Anterior cingulate cortex (tissue), 58 donors: ENCODE measurements around the gene DYNLRB1.

Source experiments
- DNase-seq, 58 donors: peaks; one replicate each; lab custom pipeline; 2025; lab: John Stamatoyannopoulos, UW

The DYNLRB1 gene

DNA sequence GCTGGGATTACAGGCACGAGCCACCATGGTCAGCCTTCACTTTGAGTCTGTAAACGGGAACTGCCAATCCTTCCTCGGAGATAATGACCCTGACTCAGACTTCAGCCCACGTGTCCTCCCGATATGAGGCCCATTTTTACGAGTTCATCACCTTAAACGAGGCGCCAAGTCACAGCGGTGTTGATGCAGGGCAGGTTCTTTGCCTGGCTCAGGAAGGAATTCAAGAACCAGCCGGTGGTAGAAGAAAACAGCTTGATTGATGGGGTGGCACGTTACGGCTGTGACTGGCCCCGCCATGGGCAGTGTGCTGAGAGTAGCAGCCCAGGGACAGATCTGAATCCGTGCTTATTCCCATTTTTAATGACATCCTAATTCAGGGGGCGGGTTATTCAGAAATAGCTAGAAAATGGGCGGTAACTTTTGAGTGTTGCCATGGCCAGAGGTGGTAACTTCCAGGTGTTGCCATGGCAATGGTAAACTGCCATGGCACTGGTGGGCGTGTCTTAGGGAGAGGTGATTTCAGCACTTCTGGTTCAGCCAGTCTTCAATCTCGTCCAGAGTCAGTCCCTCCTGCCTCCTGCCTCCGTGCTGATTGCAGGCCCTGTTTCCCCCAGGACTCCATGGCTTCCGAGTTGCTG lies 33.2 kb downstream of the DYNLRB1 start:
- DNase-seq, result no peak

DNA sequence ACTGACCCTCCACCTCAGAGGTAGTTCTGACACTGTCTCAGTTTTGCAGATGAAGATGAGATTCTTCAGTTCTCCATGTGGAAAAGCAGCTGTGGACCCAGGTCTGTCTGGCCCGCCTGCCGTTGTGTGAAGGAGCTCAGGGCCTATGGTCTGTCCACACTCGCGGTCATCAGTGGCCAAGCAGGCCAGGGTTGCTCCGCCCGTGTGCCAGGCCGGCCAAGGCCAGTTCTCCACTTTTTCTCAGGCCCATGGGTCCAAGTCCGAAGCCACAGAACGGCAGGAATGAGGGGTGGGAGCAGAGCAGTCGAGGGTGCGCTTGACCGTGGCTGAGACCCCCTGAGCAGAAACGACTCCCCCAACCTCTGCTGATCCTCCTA lies 33.7 kb downstream of the DYNLRB1 start:
- DNase-seq, result no peak

DNA sequence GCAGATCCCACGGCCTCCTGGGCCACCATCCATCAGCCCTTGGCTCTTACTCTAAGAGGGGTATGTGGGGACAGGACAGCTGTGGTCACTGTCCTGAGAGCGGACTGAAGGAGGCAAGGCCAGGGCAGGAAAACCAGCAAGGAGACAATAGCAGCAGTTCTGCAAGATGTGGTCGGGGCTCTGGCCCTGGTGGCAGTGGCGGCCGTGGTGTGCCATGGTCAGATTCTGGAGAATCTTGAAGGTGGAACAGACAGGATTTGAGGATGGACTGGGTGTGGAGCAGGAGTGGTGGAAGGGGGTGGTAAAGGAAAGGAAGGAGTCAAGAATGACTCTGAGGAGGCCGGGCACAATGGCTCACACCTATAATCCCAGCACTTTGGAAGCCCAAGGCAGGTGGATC lies 36.3 kb downstream of the DYNLRB1 start:
- DNase-seq, result no peak

DNA sequence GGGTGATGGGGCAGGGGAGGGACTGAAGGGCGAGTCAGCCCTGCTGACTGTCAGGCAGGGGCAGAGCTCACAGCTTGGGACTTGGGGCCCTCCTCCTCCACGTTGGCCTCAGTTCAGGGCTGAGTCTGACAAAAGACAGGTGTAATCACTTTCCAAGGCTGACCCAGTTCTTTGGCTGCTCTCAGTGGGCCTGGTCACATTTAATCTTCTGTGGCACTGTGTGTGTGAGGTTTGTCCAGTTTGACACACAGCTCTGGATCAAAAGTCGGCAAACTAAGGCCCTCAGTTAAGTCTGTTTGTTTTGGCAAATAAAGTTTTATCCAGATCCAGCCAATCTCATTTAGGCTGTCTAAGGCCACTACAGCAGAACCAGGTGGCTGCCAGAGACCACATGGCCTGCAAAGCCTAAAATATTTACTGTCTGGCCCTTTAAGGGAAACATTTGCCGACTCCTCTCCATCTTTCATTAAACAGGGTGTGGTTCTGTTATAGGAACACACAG lies 37.2 kb downstream of the DYNLRB1 start:
- DNase-seq, result no peak

DNA sequence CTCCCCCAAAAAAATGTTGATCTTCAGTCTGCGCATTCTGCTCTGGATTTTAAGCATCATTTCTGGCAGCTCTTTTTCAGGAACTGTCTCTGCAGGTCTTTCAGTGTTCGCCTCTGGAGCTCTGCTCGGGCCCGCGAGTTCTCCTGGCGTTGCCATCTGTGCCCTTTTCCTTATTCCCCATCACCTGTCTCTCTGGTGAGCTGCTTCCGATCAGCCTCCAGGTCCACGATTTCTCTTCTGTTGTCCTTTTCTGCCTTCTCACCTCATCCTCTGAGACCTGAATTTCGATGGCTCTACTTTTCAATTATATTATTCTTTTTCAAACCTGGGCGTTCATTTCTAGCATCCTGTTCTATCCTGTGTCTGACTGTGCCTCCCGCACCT lies 41.7 kb downstream of the DYNLRB1 start:
- DNase-seq, result peak in 2 of 58 donors; percentile 39 to 42

DNA sequence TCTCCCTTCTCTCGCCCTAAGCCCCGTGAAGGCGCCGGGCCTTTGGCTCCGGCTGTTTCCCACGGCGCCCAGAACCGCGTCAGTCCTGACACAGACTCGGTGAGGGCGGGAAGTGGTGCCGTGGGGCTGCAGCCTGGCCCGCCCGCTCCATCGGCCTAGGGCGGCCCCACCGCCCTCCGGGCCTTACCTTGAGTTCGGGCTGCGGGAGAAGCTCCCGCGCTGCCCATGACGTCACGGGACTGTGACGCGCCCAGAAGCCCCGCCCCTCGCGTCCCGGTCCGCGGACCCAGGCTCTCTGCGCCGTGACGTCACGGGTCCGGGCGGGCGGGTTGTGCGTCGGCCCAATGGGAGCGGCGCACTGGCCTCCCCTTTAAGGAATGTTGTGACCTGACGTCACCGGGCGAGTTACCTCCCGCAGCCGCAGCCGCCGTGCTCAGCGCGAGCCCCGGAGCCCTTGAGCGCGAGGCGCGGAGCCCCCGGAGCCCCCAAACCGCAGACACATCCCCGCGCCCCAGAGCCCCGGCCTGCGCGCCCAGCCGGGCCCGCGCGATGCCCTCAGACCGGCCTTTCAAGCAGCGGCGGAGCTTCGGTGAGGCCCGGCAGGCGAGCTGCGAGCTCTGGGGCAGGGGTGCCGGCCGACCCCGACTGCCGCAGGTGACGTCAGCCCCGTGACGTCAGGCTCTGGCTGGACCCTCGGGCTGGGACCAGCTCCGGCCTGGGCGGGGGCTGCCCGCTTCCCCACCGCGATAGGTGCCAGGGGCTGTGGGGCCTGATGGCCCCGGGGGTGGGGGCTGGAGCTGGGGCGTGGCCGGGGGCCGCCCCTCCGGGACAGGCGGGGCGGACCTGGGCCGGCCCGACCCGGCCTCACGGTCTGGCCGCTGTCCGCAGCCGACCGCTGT lies 42.3 kb downstream of the DYNLRB1 start, which contains the start of gene MAP1LC3A:
Gene MAP1LC3A (plus strand): TSS at position 399 of the 899 bp plus-strand sequence. CDS start 151 bp downstream, at position 550.
- peak; percentile 41 to 97 (median 90) for DNase-seq

DNA sequence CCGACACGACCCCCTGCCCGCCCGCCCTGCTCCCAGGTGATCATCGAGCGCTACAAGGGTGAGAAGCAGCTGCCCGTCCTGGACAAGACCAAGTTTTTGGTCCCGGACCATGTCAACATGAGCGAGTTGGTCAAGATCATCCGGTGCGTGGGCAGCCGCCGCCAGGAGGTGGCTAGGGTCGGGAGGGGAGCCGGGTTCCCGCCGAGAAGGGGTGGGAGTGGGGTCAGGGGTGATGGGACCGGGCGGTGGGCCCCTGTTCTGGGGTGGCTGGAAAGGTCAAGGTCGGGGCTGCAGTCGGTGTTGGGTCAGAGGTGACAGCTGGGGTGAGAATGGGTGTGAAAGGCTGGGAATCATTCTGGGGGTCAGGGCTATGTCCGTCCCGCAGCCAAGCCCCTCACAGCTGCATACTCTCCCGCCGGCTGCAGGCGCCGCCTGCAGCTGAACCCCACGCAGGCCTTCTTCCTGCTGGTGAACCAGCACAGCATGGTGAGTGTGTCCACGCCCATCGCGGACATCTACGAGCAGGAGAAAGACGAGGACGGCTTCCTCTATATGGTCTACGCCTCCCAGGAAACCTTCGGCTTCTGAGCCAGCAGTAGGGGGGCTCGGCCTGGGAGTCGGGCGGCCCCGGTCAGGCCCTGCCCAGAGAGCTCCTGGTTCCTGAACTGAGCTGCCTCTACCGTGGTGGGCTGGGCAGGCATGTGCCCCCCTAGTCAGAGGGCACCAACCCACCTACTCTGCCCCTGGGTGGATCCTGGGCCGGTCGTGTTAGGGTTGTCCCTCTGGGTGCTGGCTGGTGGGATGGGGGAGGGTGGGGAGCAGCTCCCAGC lies 43.3 kb downstream of the DYNLRB1 start:
- peak in 32 of 58 donors; percentile 9 to 66 (median 36) for DNase-seq

DNA sequence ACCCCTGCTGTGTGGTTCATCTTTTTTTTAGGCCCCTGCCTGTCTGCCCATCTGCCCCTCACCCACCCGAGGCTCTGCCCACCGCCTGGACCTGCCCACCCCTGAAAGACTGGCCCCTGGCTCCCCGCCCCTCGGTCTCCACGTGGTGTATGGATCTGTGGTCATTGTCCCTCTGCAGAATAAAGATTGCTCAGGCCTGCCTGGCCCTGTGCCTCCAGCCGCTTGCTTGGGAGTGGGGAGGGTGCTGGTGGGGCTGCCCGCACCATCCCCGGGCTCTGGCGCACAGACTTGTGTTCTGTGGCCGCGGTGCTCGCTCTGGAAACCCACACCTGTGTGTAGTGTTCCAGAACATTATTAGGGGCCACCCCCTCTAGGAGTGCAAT lies 43.9 kb downstream of the DYNLRB1 start:
- DNase-seq, result peak in 45 of 58 donors; percentile 13 to 87 (median 53)

DNA sequence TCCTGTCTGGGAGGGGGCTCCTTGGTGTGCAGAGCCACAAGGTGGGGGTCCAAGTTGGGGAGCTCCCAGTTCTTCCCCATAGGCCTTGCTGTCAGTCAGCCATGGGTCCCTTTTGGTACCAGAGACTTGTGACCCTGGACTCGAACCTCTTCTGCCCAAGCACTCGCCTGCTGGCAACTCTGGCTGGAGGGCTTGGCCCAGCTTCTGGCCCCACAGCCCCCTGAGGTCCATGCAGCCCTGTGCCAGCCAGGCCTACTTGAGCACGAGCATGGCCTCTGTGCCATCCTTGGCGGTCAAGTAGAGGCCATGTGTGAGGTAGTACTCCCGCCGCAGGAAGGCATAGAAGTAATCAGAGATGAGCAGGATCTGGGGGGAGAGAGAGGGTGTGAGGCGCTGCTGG lies 44.4 kb downstream of the DYNLRB1 start:
- peak in 4 of 58 donors; percentile 29 to 55 (median 50) for DNase-seq

DNA sequence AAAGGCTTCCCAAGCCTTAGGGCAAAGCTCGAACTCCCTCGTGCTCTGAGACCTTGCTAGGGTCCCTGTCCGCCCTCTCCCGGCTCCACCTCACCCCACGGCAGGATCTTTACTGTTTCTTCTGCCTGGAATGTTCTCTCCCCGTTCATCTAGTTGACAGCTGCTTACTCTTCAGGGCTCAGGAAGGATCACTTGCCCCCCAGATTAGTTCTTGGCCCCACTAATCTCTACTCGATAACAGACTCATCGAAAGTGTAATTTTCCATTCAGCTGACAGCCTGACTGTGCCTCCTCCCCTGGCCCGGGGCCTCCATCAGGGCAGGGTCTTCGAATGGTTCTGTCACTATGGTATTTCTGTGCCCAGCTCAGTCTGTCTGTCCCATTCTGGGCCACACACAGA lies 45.4 kb downstream of the DYNLRB1 start:
- DNase-seq, result no peak

DNA sequence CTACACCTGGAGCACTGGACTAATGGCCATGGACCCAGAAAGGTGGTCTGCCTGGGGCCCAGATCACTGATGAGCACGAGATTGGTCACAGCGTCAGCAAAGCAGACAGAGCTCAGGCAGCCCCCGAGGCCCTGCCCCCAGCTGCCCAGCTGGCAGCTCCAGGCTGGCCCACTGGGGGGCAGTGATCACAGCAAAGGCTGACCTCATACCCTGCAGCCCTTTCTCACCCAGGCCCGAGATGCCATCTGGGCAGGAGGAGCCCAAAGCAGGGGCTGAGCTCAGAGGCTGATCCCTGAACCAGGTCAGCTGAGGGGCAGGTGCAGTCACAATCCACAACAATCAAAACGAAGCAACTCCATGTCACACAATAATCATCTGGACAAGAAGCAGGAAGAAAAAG lies 46.4 kb downstream of the DYNLRB1 start:
- DNase-seq, result peak in 22 of 58 donors; percentile 4 to 46 (median 16)

DNA sequence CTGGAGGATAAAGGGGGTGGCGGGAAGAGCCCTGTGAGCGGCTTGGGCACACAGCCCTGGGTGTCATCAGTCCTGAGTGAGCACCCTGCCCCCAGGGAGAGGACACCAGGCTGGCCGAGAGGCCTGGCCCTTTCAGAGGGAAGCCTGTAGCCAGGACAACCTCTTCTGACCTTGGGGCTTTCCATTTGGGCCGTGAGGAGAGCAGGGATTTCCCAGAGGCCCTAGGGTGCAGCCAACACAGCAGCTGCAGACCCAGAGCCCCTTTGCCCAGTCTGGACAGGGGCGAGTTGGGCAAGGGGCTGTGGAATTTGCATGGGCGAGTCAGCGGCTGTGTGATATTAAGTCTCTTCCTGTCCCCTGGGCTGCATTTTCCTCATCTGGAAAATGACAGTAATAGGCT lies 48.6 kb downstream of the DYNLRB1 start:
- no peak for DNase-seq

DNA sequence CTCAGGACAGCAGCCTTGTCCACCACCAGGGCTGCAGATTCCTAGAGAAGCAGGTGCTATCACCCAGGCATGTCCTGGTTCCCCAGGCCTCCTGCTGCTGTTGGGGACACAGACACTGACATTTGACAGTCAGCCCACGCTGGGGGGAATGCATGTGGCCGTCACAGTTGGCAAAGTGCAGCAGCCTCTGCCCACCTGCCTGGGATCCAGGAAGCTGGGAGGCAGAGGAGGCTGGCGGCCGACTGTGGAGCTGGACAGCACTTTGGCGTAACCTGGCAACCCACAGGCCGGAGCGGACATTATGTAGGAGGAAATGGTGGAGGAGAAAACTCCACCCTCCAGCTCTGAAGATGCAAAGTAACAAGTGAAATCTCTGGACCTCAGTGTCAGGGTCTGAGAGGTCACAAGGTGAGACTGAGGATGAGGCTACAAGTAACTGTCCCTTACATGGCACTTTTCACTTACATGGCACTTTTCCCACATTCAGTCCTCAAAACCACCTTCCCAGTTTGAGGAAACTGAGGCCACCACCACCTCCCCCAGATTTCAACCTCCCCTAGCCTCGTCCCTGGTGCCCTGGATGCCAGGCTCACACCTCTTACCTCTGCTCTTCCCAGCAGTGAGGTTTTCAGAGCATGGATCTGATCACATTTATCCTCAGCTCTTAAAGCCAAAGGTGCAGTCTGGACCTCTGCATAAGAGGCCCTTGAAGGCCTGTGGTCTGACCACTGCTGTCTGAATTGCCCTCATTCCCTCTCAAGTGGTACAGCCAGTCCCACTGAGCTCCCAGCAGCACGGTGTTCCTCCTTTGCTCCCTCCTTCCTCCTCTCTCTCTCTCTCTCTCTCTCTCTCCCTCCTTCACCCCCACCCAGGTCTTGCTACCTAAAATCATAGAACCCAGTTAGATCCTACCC lies 51.0 kb downstream of the DYNLRB1 start:
- DNase-seq, result no peak

DNA sequence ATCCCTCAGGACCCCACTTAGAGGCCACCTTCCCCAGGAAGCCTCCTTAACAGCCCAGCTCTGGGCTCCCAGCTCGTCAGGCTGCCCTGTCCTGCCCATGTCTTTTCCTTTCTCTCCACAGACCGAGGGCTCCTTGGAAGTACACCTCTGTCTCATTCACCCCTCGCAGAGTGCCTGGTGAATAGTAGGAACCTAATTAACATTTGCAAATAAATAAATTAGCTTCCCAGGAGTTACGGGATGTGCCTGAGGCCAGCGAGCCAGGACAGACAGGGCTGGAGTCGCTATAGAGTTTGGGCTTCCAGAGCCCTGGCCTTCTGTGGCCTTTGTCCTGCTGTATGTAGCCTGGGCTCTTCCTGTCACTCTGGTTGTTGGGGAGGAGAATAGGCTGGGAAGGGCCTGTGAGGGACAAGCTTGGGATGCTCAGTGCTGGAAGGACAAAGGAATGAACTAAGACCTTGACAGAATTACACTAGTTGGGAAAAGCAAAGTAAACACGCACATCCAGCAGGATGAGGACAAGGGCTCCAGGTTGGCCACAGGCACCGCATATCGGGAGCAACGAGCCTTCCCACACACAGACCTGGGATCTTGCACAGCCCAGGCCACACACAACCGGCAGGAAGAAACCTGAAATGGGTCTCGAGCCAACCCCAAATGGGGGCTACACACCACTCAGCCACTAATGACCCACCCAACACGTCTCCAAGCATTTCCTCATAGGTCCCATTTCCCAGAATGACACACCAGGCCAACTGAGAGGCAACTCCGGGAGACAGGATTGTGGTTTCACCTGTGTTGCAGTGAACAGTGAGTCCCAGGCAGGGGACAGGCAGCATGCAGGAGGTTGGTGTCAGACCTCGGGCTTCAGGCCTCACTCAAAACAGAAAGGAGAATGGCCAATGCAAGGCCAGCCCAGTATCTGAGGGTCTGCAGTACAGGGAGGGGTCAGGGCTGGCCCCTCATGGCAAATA lies 52.0 kb downstream of the DYNLRB1 start:
- DNase-seq, result no peak

DNA sequence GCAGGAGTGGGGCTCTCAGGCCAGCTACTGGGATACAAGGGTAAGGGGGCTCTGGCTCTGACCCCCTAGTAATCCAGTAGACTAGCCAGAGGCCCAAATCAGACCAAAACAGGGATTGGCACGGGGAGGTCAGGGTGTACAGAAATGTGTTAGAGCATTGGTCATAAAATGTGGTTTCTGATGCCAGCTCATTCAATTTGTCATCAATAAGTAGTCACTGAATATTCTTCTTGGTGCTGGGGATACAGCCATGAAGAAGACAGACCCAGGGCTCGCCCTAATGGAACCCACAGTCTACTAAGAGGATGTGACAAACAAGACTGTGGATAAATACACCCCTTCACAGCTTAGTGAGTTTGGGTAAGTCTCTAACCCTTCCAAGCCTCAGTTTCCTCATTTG lies 53.4 kb downstream of the DYNLRB1 start:
- no peak for DNase-seq

DNA sequence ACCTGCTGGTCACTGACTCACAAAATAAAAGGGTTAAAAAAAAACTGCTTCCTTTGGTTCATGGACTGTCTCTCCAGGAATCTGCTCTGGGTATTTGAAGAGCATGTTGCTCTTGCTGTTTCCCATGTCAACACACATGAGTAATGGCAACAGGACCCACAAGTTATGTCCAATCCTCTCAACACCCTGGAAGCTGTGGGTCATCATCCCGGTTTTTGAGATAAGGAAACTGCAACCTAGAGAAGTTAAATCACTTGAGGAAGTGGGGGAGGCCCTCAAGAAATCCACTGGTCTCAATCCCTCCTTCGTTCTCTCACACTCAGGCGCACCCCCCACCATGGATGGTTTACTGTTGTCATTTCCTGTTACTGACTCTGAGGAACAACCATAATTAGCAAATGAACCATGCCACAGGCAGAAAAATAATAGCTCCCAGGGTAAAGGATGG lies 54.7 kb downstream of the DYNLRB1 start:
- DNase-seq, result no peak

DNA sequence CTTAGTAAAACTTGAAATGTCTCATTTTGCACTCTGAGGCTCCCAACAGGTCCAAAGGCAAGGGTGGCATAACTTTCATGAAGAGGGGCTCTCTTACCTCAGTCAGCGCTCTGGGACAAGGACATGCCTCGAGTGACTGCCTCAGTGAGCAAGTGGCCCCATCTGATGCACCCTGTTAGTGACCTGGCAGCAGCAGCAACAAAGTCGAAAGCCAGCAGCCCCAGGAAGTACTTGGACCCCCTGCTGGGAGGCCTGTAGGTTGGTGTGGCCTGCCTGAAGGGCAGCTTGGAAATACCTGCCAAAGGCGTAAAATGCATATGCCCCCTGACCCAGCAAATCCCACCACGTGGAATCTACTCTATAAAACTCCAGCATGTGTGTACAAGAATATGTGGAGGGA lies 55.5 kb downstream of the DYNLRB1 start:
- DNase-seq, result no peak

DNA sequence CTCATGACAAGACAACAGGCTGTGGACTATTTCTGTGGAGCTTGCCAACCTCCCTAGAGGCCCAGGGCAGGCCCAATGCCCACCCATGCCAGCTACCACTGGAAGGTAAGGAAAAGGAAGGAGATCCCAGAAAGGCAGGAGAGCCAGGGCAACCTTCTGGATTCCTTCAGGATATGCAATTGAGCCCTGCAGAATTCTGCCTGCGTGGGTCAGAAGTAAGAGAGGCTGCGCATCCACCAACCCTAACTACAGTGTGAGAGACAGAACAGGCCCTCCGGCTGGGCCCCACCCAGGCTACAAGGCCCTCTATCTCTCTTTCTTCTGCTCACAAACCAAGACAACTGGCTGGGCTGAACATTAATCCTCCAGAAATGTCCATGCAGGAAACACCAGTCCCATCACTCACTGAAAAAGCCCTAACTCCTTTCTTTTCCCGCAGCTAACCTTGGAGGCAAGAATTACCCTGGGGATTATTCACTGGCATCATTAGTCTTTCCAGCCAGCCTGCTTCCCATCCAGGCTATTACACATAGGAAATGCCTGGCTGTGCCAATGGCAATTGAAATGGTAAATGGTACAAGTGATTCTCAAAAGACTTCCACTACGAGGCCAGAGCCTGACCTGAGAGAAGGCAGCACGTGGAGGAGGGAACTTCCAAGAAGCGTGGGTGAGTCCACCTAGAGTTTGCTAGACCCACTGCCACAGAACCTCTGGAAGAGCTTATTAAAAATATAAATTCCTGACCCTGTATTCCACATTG lies 57.5 kb downstream of the DYNLRB1 start:
- DNase-seq, result no peak
